MM.1S (cell line): ENCODE data around the gene MYF5.

ENCODE experiments used
- EZH2phosphoT487 ChIP-seq: fragments of 300-600 bp; sonication (generic); IDR thresholded peaks from 2 replicates; pipeline ENCODE4 v1.6.1; 2018; ENCODE audit warnings: antibody characterized with exemption, low read length
- TF ChIP-seq, protein P1 (sequence below): fragments of 300-600 bp; sonication (generic); IDR thresholded peaks from 2 replicates; pipeline ENCODE4 v1.5.1; 2016; ENCODE audit warnings: antibody characterized with exemption, low read length, mixed read lengths

DNA sequence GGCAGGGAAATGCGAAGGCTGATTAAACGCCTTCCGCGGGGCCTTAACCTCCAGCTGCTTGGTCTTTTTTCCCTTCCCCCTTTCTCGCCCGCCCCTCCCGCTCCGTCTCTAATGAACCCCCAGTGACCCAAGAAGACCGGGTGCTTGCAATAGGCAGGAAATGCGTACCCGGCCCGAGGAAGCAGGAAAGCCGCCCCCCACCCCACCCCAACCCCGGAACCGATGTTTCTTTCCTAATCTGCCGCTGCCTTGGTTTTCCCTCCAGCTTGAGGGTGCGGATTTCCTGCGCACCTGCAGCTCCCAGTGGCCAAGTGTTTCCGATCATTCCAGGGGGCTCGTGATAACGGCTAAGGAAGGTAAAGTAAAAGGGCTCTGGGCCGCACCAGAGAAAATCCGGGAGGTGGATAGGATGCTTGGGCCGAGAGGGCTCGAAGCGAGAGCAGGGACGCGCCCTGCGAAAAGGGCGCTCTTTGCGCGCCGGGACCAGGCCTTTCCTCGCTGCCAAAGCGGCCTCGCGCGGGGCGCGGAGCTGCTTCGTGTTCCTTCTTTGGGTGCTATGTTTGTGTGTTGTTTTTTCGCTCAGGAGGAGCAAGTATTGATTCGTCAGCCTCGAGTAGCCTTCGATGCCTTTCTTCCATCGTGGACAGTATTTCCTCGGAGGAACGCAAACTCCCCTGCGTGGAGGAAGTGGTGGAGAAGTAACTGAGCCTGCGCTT is 8.3 kb upstream of the MYF5 start:
- TF ChIP-seq, protein P1, sequence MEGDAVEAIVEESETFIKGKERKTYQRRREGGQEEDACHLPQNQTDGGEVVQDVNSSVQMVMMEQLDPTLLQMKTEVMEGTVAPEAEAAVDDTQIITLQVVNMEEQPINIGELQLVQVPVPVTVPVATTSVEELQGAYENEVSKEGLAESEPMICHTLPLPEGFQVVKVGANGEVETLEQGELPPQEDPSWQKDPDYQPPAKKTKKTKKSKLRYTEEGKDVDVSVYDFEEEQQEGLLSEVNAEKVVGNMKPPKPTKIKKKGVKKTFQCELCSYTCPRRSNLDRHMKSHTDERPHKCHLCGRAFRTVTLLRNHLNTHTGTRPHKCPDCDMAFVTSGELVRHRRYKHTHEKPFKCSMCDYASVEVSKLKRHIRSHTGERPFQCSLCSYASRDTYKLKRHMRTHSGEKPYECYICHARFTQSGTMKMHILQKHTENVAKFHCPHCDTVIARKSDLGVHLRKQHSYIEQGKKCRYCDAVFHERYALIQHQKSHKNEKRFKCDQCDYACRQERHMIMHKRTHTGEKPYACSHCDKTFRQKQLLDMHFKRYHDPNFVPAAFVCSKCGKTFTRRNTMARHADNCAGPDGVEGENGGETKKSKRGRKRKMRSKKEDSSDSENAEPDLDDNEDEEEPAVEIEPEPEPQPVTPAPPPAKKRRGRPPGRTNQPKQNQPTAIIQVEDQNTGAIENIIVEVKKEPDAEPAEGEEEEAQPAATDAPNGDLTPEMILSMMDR: no peak
- no peak for TF ChIP-seq EZH2phosphoT487
